Measurements from ENCODE around the gene COLGALT1. TPM values are rescaled to one million over a fixed set of nuclear protein-coding genes. Genes with fewer than 3 reads are reported as not detected.

COLGALT1 gene
- total and polyA plus RNA-seq, 2 of the 8 experiments (the other 6 are each of a cell fraction or from before 2014, with no cell fraction given): 44.7 to 58.1 TPM

- POLR2A ChIA-PET (ENCODE audit: partially characterized antibody): interaction anchor here (0.6 to 2.4 kb wide), 3 partner anchors 11 to 62 kb away, joined by 3 to 11 read pairs (median 3); no protein-coding TSS in a partner anchor
- no peak overlapping the region for H2AFZ ChIP-seq (ENCODE audit: low read length)
- TF ChIP-seq, protein P1, sequence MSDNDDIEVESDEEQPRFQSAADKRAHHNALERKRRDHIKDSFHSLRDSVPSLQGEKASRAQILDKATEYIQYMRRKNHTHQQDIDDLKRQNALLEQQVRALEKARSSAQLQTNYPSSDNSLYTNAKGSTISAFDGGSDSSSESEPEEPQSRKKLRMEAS (IDR thresholded peaks at IDR 0.05): no peak
- TF ChIP-seq RAD21 (IDR thresholded peaks at IDR 0.05 in 1 of 2, conservative IDR thresholded peaks at IDR 0.05 in 1 of 2; ENCODE audit: low read depth in 2 of 2, low read length in 2 of 2): no peak
- TF ChIP-seq, protein P2, sequence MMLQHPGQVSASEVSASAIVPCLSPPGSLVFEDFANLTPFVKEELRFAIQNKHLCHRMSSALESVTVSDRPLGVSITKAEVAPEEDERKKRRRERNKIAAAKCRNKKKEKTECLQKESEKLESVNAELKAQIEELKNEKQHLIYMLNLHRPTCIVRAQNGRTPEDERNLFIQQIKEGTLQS (IDR thresholded peaks at IDR 0.05; ENCODE audit: insufficient read depth, low read depth, low read length): no peak
- no peak for TF ChIP-seq BRCA1 (IDR thresholded peaks at IDR 0.05; ENCODE audit: low read depth, low read length)
- no peak for TF ChIP-seq RBBP5 (IDR thresholded peaks at IDR 0.05; ENCODE audit: borderline replicate concordance, low read depth, low read length)
- TF ChIP-seq, protein P3, sequence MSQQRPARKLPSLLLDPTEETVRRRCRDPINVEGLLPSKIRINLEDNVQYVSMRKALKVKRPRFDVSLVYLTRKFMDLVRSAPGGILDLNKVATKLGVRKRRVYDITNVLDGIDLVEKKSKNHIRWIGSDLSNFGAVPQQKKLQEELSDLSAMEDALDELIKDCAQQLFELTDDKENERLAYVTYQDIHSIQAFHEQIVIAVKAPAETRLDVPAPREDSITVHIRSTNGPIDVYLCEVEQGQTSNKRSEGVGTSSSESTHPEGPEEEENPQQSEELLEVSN (IDR thresholded peaks at IDR 0.05): no peak
- no peak for TF ChIP-seq KDM1A (IDR thresholded peaks at IDR 0.05; ENCODE audit: borderline replicate concordance, low read length)
Measured at GRCh38 chr19:17598953-17599352, 43.5 kb downstream of the COLGALT1 start.

More at GRCh38 chr19:17598953-17599352, 43.5 kb downstream of the COLGALT1 start:
- no peak overlapping the region for H3K14ac ChIP-seq (ENCODE audit: insufficient read length)
- peaks cover 0 to 2% of the 10 kb centered on the region in 2 experiments for H4K20me1 ChIP-seq (replicated peaks in 1 of 2; ENCODE audit: control insufficient read depth in 1 of 2, insufficient read depth in 2 of 2, low read length in 2 of 2)
- H4K91ac ChIP-seq (replicated peaks; ENCODE audit: insufficient read length, low read length): no peak overlapping the region
- no peak overlapping the region for H3K27ac ChIP-seq (ENCODE audit: low read depth, low read length)
- no peaks in the 10 kb centered on the region for H3K36me3 ChIP-seq (ENCODE audit: control insufficient read depth in 2 of 4, insufficient read depth in 4 of 4, low read length in 3 of 4)
- no peaks in the 10 kb centered on the region for H3K9me3 ChIP-seq (ENCODE audit: insufficient read depth in 2 of 2, low read depth in 1 of 2, low read length in 1 of 2)
- H3K23ac ChIP-seq (ENCODE audit: insufficient read length): no peak overlapping the region
- CTCF ChIA-PET (ENCODE audit: partially characterized antibody): interaction anchor here (0.9 to 1.6 kb wide), 5 partner anchors 8 to 158 kb away, joined by 3 to 5 read pairs (median 4); no protein-coding TSS in a partner anchor
- no peak overlapping the region; the same call in 1 of the 2 replicates for H2BK12ac ChIP-seq (ENCODE audit: low read depth, low read length)
- no peak overlapping the region for H2BK15ac ChIP-seq (ENCODE audit: low read length)
- no peak overlapping the region for H4K5ac ChIP-seq (ENCODE audit: insufficient read length, low read depth, low read length)
- H3K79me1 ChIP-seq (ENCODE audit: low read depth, low read length): no peaks in the 10 kb centered on the region
- no peak overlapping the region for H2BK20ac ChIP-seq (ENCODE audit: low read length)
- H2BK120ac ChIP-seq (replicated peaks; ENCODE audit: low read depth, low read length): no peak overlapping the region
- no peak overlapping the region for H4K8ac ChIP-seq (ENCODE audit: extremely low read depth, insufficient read depth, low read length)
- H3K4ac ChIP-seq (replicated peaks; ENCODE audit: insufficient read length, low read depth, low read length): no peak overlapping the region
- FAIRE-seq (no peak), DNase-seq (ENCODE audit: low read depth in 1 of 2, low spot score in 2 of 2) (no peak)
- H3K79me2 ChIP-seq (ENCODE audit: control insufficient read depth in 1 of 2, insufficient read depth in 2 of 2, low read length in 2 of 2): no peaks in the 10 kb centered on the region
- no peak overlapping the region for H3K4me2 ChIP-seq (ENCODE audit: insufficient read depth in 1 of 2, low read depth in 2 of 2, low read length in 2 of 2)
- peaks cover 5 to 14% (median 6%) of the 10 kb centered on the region in 4 experiments; a peak in 6 of 7 replicates for H3K4me1 ChIP-seq (replicated peaks in 1 of 4; ENCODE audit: control insufficient read depth in 3 of 4, insufficient read depth in 4 of 4, low read length in 3 of 4)
- H3K9ac ChIP-seq (replicated peaks in 1 of 4; ENCODE audit: extremely low read depth in 1 of 4, low read depth in 3 of 4, low read length in 3 of 4): no peak overlapping the region
- no peak overlapping the region for H3K18ac ChIP-seq (ENCODE audit: extremely low read depth, low read length)
- 90% methylated on average over 9 of the region's 9 CpGs; no CpG with 5 or more reads in 1 of the 2 experiments for WGBS, 2 experiments (ENCODE audit: extremely low coverage in 1 of 2, insufficient coverage in 1 of 2, insufficient read length in 1 of 2, insufficient replicate concordance in 2 of 2, low coverage in 1 of 2, low lambda C conversion rate in 2 of 2, missing lambda C conversion rate in 1 of 2)
- no peak overlapping the region for H2AK5ac ChIP-seq (ENCODE audit: low read depth, low read length)
- 0 out of 2 replicates have a peak, but pooled peaks cover 2% of the 10 kb centered on the region for H3K23me2 ChIP-seq (ENCODE audit: low read depth, low read length)
- H2BK5ac ChIP-seq (ENCODE audit: low read depth, low read length): no peak overlapping the region
- H3K27me3 ChIP-seq (replicated peaks in 1 of 4; ENCODE audit: control insufficient read depth in 3 of 4, extremely low read depth in 1 of 4, insufficient read depth in 3 of 4, low read length in 3 of 4): no peaks in the 10 kb centered on the region; a peak in 1 of 7 replicates
- no peak overlapping the region for H3K56ac ChIP-seq (replicated peaks; ENCODE audit: insufficient read length, low read depth, low read length)
- H3K4me3 ChIP-seq (ENCODE audit: extremely low read depth in 1 of 4, insufficient read depth in 2 of 4, low read depth in 3 of 4, low read length in 4 of 4): no peak overlapping the region
